NCI-H748 (cell line): ENCODE data around the gene JUN.
A peak's percentile ranks its signal among the peaks of the same experiment; 100 is the strongest.

Experiments
- DNase-seq: peaks from one replicate; lab custom pipeline; 2025; ENCODE audit not compliant: unreplicated experiment; lab: John Stamatoyannopoulos, UW

Gene JUN

GRCh38 chr1:58783993-58784757 is at the start of gene JUN:
TSS of gene JUN (minus strand) at chr1:58784047. CDS start at chr1:58783070, 977 bp downstream.
- peak; percentile 99 for DNase-seq

- no peak for DNase-seq
Measured at GRCh38 chr1:58833166-58833565, 49.3 kb upstream of the JUN start.

DNA sequence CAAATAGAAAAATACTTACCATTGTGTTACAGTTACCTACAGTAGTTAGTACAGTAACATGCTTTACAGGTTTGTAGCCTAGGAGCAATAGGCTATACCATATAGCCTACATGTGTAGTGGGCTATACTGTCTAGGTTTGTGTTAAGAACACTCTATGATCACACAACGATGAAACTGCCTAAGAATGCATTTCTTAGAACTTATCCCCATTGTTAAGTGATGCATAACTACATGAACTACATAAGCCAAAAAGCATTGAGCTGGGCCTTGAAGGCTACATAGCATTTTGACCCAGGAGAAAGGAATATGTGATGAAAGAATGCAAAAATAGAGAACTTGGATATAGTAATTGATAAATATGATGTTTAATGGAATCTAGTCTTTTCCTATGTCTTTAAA is 46.4 kb upstream of the JUN start:
- no peak for DNase-seq

- DNase-seq: no peak
Measured at GRCh38 chr1:58829866-58830265, 46.0 kb upstream of the JUN start.

DNA sequence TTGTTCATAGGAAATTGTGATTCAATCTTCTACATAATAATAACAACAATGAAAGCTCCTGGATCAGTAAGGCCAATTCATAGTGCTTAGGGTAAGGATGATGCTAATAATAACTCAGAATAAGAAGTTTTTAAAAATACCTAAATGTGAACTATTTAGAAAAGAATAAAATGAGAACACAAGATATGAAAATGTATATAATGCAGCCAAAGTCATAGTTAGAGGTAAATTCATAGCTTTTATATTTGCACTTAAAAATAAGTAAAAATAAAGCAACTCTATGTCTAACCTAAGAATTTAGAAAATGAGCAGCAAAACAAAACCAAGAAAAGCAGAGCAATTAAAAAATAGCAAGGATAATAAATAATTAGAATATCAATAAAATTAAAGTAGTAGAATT is 43.5 kb upstream of the JUN start:
- DNase-seq: no peak

DNA sequence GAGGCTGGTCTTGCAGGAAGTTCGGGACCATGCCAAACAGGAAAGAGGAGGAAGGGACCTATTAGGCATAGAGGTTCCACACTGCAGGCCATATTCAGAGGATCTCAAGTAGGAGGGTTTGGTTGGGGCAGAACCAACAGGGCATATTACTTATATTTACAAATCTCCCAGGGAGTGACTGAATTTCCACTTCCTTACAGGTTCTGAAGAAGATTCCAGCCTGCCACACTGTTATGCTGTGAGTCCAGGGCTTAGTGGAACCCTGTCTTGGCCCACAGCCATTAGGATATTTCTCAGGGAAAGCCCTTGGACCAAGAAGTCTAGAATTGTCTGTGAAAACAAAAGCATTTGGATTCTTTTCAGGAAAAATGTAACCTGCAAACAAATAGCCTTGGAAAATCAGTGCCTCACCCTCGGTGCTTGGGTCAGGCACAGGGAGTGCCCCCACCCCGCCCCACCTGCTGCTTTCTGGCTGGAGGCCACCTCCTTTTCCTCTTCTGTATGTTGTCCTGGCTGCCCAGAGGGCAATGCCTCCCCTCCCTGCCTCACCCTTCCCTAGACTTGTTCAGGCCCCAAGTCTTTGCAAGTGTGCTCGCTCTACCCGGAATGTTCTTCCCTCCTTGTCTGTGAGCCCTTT is 41.0 kb upstream of the JUN start:
- DNase-seq: no peak

DNA sequence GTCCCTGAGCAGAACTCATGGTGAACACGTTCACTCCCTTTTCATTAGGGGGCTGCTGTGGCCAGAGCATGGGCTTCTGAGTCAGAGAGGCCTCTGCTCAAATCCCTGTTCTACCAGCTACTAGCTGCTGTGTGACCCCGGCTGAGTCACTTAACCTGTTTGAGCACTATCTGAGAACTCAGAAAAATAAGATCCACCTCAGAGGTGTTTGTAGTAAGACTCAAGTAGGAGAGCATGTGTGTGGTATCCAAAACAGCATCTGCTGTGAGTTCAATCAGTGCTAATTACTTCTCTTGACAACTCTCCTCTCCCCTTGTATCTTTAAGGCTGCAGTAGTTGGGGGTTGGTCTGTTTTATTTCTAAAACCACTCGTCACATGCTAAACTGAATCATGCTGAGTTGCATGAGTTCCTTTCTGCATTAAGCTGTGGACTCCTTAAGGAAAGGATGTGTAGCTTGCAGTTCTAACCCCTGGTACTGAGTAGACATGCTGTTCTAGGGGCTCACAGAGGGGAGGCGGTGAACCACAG is 39.7 kb upstream of the JUN start:
- DNase-seq: no peak

- DNase-seq: no peak
Measured at GRCh38 chr1:58821309-58821708, 37.5 kb upstream of the JUN start.

DNA sequence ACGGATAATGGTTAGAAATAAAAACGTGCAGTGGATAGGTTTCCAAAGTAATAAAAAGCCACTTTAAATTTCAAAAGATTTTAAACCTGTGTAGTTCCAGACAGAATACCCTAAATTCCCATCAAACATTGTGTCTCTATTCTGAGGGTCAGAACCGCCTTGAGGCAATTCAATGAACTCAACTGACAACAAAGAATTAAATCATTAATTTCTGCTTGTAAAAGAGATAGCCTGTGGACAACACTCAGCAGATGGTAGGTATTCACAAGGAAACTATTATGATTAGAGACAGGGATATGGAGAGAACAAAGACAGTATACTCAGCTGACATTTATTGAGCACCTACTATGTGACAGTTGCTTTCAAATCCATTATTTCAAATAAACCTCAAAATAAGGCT is 35.1 kb upstream of the JUN start:
- no peak for DNase-seq

DNA sequence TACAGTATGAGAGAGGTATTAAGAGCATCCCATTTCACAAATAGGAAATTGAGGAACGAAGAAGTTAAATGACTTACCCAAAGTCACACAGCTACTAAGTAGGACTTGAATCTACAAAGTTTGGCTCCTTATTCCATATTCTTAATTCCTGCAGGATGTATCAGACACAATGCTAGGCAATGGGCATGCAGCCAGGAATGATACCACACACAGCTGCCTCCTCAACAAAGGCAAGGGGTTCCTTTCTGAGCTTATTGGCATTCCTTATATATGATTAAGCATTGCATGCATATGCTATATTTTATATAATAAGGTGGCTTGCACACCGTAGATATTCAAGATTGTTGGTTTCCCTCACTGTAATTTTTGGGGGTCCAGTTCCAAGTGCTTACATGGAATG is 34.2 kb upstream of the JUN start:
- DNase-seq: no peak

DNA sequence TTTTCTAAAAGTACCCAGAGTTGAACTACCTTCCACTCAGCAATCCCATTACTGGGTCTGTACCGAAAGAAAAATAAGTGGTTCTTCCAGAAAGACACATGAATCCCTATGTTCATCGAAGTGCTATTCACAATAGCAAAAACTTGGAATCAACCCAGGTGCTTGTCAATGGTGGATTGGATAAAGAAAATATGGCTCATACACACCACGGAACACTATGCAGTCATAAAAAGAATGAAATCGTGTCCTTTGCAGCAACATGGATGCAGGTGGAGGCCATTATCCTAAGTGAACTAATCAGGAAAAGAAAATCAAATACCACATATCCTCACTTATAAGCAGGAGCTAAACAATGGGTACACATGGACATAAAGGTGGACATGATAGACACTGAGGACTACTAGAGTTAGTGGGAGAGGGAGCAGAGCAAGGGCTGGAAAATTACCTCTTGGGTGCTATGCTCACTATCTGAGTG is 32.9 kb upstream of the JUN start:
- peak; percentile 55 for DNase-seq

- DNase-seq: peak; percentile 88
Measured at GRCh38 chr1:58816072-58816746, 32.4 kb upstream of the JUN start.

DNA sequence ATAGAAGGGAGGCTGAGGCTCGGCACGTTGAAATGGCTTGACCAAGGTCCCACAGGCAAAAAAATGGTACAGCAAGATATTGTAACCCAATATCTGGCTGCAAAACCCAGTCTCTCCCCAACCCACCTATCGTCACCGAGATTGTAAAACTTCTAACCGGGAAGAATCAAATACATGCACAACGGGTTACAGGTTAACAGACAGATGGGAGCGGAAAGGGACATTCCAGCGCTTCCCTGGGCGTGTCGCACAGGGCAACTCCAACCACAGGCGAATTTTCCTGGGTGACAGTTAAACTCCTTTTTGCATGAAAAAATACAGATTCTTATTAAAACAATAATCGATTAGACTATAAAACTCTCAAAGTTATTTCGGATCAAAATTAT is 31.8 kb upstream of the JUN start:
- DNase-seq: no peak

GRCh38 chr1:58815069-58815685 is 31.3 kb upstream of the JUN start:
- no peak for DNase-seq

GRCh38 chr1:58814251-58815068 is 30.6 kb upstream of the JUN start:
- no peak for DNase-seq

DNA sequence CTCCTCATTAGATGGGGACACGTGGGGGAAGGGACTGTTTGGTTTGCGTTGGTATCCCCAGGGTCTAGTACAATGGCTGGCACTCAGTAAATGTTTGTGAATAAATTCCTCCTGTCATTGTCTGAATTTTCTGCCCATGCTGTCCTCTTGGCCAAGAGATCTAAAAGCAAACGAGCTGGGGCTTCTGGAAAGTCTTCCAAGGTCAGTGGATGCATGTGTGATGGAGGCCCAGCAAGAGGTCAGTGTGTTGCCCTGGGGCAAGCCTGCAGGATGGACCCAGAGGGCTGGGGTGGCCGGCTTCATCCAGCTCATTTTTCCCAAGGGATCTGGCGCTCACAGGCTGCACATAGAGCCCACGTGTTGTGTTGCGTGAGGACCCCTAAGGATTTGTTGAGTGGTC is 30.0 kb upstream of the JUN start:
- DNase-seq: peak; percentile 18

- DNase-seq: no peak
Measured at GRCh38 chr1:58813361-58813760, 29.5 kb upstream of the JUN start.

- no peak for DNase-seq
Measured at GRCh38 chr1:58812926-58813325, 29.1 kb upstream of the JUN start.

DNA sequence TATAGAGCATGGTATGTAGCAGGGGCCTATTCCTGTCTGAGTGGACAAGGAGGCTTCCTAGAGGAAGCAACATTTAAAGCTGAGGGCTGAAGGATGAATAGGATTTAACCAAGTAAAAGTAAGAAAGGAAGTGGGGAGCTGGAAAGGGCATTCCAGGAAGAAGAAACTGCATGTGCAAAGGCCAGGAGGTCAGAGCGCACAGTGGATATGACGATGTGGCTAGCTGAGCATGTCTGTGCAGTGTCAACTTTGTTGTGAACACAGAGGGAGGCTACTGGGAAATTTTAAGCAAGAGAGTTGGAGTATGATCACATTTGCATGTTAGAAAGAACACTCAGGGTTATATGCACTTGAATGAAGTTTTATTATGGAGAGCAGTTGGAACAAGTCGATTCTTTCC is 28.6 kb upstream of the JUN start:
- no peak for DNase-seq

- no peak for DNase-seq
Measured at GRCh38 chr1:58811303-58811702, 27.5 kb upstream of the JUN start.
